DND-41 (cell line): ENCODE data around the gene SIAH1.

ENCODE experiments used
- EZH2 ChIP-seq: IDR thresholded peaks from 3 replicates; pipeline ENCODE4 v1.6.1; 2012; ENCODE audit warnings: borderline replicate concordance, low read depth, mild to moderate bottlenecking, moderate library complexity, low read length, inconsistent platforms; ENCODE audit not compliant: severe bottlenecking
- TF ChIP-seq, protein P1 (sequence below): IDR thresholded peaks from 2 replicates; pipeline ENCODE4 v1.5.1; 2012; ENCODE audit warnings: borderline replicate concordance, low read length, moderate library complexity, mild to moderate bottlenecking; ENCODE audit not compliant: poor library complexity, severe bottlenecking; ENCODE audit errors: extremely low read depth

DNA sequence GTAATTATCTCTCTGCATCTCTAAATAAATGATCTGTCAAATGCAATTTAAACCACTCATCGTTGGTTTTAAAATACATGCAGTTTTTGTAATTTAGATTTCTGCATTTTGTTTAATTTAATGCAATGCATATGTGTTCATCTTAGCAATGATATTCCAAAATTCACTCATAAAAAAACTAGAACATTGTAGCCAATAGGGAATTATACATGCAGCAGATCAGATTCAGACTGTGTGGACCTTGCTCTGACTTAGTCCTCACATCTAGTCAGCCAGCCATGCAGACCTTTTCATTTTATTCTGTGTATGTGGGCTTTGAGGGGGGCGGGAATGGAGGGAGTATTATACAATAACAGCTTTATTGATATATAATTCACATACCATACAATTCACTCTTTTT, 37.3 kb upstream of the SIAH1 start:
- TF ChIP-seq, protein P1, sequence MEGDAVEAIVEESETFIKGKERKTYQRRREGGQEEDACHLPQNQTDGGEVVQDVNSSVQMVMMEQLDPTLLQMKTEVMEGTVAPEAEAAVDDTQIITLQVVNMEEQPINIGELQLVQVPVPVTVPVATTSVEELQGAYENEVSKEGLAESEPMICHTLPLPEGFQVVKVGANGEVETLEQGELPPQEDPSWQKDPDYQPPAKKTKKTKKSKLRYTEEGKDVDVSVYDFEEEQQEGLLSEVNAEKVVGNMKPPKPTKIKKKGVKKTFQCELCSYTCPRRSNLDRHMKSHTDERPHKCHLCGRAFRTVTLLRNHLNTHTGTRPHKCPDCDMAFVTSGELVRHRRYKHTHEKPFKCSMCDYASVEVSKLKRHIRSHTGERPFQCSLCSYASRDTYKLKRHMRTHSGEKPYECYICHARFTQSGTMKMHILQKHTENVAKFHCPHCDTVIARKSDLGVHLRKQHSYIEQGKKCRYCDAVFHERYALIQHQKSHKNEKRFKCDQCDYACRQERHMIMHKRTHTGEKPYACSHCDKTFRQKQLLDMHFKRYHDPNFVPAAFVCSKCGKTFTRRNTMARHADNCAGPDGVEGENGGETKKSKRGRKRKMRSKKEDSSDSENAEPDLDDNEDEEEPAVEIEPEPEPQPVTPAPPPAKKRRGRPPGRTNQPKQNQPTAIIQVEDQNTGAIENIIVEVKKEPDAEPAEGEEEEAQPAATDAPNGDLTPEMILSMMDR, result no peak
- TF ChIP-seq EZH2, result no peak
